ENCODE measurements around the gene C1QTNF8.

GRCh38 chr16:1113889-1114526, 18.0 kb upstream of the C1QTNF8 start:
- TF ChIP-seq CTCF (IDR thresholded peaks at IDR 0.05; ENCODE audit: low read depth, low read length) (no peak), EZH2phosphoT487 (IDR thresholded peaks at IDR 0.05; ENCODE audit: low read depth) (no peak)

Measured in OCI-LY3 (cell line).